Esophagus muscularis mucosa (tissue), 3 donors: ENCODE results near the gene NACA2.

ENCODE experiments used
- POLR2AphosphoS5 ChIP-seq, 2 donors: sonication (generic); formaldehyde crosslinking; IDR thresholded peaks; one replicate each; pipeline ENCODE4 v1.6.1; 2017; ENCODE audit warnings: antibody characterized with exemption in 2 of 2
- TF ChIP-seq, protein P1 (sequence below), 3 experiments: fragments of 200-600 bp in 2 of 3; fragments of 450-650 bp in 1 of 3; sonication (generic) in 2 of 3; IDR thresholded peaks; one replicate each; pipeline ENCODE4 v1.5.1; 2017 to 2019; ENCODE audit warnings: antibody characterized with exemption in 3 of 3, mild to moderate bottlenecking in 2 of 3, moderate library complexity in 1 of 3

DNA sequence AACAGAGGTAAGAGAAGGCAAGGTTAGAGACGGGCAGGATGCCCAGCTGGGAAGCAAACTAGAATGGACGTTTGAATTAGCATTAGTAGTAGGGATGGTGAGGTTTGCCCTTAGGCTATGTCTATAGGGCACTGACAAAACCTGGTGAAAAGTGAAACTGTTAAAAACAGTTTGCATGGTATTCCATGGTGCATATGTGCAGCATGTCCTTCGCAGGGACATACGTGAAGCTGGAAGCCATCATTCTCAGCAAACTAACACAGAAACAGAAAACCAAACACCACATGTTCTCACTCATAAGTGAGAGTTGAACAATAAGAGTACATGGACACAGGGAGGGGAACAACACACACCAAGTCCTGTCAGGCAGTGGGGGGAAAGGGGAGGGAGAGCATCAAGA, 25.8 kb downstream of the NACA2 start:
- TF ChIP-seq POLR2AphosphoS5 (IDR thresholded peaks at IDR 0.05): no peak
- TF ChIP-seq, protein P1, sequence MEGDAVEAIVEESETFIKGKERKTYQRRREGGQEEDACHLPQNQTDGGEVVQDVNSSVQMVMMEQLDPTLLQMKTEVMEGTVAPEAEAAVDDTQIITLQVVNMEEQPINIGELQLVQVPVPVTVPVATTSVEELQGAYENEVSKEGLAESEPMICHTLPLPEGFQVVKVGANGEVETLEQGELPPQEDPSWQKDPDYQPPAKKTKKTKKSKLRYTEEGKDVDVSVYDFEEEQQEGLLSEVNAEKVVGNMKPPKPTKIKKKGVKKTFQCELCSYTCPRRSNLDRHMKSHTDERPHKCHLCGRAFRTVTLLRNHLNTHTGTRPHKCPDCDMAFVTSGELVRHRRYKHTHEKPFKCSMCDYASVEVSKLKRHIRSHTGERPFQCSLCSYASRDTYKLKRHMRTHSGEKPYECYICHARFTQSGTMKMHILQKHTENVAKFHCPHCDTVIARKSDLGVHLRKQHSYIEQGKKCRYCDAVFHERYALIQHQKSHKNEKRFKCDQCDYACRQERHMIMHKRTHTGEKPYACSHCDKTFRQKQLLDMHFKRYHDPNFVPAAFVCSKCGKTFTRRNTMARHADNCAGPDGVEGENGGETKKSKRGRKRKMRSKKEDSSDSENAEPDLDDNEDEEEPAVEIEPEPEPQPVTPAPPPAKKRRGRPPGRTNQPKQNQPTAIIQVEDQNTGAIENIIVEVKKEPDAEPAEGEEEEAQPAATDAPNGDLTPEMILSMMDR (IDR thresholded peaks at IDR 0.05): no peak
